ENCODE results near the gene DACH1. TPM values are rescaled to one million over a fixed set of nuclear protein-coding genes. Genes with fewer than 3 reads are reported as not detected.

DACH1 gene
- total and polyA plus RNA-seq, 2 of the 8 experiments (the other 6 are each of a cell fraction or from before 2014, with no cell fraction given), result 0.12 to 0.67 TPM

GRCh38 chr13:71808708-71809107 is 58.3 kb downstream of the DACH1 start (continued):
- TF ChIP-seq CBX8 (IDR thresholded peaks at IDR 0.05; ENCODE audit: borderline replicate concordance, low read depth, low read length) (no peak), TAF1 (IDR thresholded peaks at IDR 0.05; ENCODE audit: low read depth, low read length) (no peak), TAF7 (optimal IDR thresholded peaks at IDR 0.05; ENCODE audit: borderline replicate concordance, low read depth, low read length) (no peak), TCF12 (IDR thresholded peaks at IDR 0.05; ENCODE audit: low read depth, low read length) (no peak)

Measured in H1 (cell line).